CD4-positive, alpha-beta T cell treated with Interleukin-6 for 4 hours (primary cell): ENCODE results near the gene RSRC1.
"Not testable (repeated sequence)": the region's sequence is repeated elsewhere in the genome, so short reads cannot be mapped to it uniquely, and the experiment has no call there.

Source experiments
- DNase-seq: peaks from one replicate; pipeline ENCODE4 v3.0.0-alpha.2; 2020; ENCODE audit warnings: mixed read lengths

Gene RSRC1

DNA sequence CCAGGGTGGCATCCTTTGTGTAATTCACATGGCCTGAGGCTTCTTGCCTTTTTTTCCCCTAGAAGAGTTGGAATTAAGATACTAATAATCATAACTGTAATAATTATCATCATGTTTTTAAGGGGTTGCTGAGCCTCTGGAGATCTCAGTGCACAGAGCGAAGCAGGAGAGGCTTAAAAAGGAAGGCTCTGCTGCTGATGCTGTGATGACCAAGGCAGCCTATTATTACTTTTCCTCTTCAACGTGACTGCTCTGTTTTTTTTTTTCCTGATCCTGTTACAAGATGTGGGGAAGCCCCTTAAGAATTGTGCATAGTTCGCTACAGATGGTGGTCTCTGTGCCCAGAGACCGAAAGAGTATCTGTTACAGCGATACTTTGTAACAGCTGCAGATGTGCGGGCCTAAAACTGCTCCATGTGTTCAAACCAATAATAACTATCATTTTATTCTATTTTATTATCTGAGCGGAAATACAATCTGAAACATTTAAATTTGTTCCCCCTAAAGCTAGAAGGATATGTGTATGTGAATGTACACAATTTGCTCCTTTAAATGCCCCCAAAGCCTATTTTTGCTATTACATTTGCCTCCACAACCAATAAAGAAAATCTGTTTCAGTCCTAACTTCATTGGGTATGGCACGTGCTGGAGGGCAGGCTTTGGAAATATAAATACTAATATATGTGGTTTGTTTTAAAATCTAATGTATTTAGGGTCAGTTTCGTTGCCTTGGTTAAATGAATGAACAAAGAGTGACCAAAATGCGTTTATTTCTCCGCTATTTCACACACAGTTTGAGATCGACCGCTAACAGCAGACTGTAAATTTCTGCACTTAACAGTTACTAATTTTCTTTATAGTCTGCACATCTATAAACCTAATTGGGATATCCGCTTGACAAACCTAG is 8.3 kb upstream of the RSRC1 start:
- no peak for DNase-seq

DNA sequence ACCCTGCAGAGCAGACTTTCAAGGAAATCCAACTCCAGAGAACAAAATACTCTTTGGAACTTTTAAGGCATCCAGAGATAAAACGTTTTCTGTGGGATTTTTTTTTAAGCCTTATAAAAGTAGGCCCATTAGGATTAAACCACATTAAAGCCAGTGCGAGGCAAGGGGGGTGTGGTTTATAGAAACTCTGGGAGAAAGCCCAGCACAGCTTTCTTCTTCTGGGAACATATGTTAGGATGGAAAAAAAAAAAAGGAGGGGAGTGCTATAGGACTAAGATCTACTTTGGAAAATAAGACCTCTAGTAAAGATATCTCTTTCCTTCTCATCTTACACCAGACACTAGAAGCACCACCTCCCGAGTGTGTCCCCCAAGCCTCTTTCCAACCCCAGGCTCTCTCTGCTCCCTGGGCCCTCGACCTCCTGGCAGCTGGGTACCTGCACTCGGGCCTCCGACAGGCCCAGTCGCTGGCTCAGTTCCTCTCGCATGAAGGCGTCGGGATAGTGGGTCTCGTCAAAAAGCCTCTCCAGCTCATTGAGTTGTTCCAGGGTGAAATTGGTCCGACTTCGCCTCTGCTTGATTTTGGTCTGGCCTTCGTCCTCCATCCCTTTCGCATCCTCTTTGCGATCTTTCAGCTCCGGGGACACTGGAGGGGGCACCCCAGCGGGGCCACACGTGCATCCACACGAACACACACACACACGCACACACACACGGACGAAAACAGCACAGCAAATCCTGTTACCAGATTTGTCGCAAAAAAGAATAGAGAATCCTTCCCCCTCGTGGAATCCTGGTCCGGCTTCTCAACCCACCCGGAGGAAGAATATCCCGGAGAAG is 7.4 kb upstream of the RSRC1 start:
- no peak for DNase-seq

DNA sequence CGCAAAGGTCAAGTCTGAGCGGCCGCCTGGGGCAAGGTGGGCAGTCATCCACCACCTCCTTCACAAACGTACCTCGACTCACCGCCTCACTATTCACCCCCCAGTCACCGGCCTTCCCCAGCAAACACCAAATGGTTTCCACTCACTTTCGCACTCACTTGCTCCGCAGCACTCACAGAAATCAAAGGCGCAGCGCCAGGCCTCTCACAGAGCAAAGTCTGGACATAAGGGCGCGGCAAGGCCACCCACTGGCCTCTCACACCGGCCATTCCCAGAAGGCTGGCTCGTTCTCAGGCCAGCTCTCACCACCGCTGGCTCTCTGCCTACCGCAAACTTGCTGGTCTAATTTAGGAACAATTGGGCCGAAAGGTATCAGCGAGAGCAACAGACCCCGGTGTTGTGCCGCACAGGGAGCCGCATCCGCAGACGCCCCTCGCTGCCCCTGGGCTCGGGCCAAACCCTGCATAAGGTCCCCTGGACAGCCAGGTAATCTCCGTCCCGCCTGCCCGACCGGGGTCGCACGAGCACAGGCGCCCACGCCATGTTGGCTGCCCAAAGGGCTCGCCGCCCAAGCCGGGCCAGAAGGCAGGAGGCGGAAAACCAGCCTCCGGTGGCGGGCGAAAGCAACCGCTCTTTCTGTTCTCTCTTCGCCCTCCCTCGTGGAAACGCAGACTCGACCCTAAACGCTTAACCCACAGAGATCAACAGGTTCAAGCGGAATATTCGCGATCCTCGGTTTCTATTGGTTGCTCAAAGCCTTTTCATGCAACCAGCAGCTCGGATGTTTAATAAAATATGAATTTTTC is 6.6 kb upstream of the RSRC1 start:
- peak; percentile 17 for DNase-seq

DNA sequence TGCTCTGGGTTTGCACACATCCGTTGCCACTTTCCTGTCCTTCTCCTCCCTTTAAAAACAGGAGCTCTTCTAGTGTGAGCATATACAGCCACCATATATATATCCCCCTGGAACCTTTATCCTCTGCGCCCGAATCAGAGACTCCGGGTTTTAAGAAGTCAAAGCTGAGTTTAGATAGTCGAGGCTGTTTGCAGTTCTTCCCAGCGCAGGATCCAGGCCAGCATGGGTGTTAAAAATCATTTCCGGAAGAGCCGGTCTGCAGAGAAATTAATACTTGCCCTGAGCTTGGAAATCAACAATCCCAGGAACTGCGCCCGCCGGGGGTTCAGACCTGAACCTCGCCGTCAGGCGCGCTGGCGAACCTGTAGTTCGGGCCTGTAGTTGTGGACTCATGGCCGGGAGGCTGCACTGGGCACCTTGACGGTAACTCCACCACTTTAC is 6.0 kb upstream of the RSRC1 start:
- DNase-seq, result no peak

DNA sequence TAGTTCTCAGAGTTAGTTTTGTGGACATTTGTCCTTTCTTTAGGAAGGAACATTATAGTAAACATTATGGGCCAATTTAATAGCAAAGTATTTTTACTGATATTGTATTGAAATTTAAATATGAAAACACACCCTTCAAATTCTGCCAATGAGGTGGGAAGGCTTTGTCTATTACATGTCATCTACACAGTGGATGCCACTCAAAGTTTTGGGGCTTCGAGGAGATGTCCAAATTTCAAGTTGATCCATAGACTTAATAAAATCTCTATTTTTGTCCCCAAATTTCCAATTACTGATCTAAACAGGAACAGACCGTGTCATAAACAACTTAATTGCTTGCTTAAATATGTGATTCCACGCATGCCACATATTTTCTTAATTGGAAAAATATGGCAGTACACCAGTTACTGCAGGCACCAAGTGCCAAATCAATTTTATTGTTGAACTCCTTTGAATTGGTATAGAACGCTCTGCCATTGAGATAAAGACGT is 5.4 kb upstream of the RSRC1 start:
- no peak for DNase-seq

DNA sequence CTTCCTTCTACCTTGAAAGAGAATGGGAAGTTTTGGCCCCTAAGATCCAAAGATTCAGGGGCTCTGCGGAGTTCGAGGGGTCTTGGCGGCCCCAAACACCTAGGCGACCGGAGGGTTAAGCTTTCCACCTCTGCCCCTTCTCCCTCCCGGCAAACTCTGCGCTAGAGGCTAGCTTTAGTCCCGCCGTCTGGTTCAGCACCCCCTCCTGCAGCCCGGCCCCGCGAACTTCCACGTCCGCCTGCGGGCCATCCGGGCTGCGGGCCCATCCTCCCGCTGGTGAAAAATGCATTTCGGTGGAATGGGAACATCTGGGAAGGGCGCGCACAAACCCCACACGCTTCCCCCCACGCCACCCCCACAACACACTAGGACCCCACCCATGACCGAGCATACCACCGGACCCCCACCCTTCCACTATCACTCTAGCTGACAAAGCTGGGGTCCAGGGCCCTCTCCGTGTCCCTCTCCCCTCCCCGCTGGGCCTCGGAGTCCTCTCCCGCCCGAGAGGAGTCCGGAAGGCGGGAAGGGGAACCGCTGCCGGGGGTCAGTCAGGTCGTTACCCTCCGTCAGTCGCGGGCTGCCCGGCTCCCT is 4.7 kb upstream of the RSRC1 start:
- DNase-seq, result no peak

DNA sequence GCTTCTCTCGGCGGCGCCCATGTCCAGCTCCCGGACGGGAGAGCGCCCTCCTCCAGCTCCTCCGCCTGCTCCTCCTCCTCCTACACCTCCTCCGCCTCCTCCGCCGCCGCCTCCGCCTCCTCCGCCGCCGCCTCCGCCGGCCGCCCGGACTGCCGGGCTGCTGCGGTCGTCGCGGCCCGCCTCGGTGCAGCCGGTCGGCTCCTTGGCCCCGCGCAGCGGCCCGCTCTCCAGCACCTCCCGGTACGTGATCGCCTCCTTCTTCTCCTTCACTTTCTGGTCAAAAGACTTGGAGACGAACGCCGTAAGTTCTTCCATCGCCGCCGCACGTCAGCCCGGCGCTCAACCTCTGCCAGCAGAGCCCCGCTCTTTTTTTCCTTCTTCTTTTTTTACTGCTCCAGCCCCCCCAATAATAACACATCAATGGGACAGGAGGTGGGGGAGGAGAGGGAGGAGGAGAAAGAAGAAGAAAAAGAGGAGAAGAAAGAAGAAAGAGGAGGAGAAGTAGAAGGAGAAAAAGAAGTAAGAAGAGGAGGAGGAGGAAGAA is 4.1 kb upstream of the RSRC1 start:
- peak; percentile 28 for DNase-seq

DNA sequence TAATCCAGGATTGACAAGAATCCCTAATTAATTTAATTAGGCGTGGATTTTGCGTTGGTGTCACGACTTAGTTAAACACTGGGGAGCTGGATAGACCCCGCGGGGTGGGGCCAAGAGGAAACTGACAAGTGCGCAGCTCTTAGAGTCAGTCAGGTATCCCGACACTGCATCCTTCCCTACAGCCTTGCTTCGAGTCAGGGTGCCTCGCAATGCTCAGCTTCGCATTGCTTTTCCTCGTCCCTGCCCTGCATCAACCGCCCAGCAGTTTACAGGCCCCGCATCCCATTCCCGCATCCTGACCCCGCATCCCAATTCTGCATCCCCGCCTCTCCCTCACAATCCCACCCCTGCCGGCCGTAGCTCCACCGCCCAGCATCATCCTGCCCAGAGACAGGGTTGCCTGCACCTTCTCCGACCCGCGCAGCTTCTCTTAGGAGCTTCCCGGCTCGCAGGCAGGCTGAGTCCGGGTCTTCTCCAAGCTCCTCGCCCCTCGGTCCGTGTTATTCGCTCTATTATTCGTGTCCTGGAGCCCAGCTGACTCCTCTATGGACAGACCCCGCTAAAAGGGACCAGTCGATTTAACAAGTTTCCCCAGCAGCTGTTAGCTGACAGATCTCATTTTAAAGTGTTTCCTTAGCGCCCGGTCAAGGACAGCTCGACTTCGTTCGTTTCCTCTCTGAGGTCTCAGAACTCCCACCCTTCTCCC is 3.0 kb upstream of the RSRC1 start:
- DNase-seq, result no peak

DNA sequence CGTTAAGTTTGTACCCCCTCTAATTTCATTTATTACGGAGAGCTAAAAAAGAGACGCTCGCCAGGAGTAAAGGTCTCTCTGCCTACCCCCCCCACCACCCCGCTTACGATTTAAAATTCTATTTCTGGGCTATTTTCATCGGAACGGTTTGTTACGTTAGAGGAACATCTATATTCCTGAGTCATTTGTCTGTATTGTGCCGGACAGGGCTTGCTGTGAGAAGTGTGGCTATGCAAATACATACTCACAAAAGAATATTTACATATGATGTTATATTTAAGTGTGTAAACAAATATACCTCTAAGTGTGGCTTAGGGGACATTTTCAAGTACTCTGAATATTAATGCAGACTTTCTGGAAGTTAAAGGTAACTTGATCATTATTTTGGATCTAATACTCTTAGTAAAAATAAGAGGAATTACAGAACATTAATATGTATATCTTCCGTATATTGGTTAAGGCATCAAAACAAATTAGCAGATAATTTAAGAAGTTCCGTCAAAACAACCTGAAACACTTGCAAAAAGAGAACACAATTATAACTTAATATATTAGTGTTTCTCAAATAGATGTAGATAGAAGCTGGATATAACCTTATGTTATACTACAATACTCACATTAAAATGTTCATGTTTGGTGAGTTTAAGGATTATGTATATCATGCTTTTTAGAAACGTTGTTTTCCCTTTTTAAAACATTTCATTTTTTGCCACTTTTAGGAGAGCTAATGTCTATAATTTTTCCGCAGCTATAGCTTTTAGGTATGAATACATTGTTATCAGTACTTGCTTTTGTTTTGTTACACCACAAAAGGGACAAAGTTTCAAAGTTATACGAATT is 2.1 kb upstream of the RSRC1 start:
- no peak for DNase-seq

DNA sequence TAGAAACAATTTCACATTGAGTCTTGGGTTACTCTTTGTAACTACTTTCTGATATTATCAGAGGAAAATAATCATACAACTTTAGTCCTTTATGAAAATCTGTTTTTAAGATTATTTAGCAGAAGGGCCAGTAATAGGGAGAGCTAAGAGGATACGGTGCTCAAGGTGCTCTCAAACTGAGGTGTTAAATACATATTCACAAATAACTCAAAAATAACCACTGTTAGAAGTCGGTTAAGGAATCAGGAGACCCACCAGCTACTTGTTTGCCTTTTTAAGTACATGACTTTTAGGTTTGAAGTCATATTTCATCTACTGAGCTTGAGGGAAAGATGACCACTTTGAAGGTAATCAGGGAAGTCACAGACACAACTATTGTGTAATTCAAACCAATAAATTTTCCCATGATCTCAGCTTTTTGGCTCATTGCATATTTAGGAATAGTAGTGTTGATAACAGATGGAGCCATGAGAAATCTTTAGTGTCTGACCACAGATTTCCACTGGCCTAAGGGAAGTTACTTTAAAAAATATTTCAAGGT is 1.4 kb upstream of the RSRC1 start:
- DNase-seq, result no peak

DNA sequence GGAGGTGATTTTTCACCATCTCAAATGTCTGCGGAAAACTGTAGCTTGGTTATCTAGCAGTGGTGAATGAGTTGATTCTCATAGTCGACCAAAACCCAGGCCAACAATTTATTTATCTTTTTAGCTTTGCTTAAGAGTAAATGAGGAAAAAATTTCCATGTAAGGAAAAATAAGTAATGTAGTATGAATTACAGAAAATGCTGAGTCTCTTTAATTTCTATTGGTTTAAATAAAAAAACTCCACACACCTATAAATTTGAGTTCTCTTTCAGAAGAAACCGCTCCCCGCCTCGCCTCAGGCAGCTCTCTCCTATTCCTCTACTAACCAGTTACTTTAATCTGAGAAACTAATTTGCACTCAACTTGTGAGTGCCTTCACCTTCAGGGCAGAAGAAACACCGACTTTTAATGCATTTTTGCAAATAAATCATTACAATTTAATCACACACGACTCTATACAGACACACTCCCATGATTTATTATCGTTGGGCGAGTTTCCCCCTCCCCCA is 540 bp upstream of the RSRC1 start:
- DNase-seq, result no peak

DNA sequence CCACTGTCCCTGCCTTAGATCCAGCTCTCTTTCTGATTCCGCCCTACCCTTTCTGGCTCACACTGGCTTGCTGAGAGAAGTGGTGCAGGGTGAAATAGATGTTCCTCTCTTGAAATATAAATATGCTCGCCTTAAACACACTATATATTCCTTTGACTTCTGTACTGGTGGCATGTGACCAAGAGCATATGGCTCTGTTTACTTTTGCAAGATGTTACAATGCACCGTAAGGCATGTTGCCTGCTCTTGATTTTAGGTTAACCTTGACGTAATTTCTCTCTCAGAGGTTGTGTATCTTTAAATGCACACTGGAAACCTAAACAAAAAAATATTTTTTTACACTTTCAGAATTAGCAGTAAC is 749 bp downstream of the RSRC1 start:
- DNase-seq, result no peak

DNA sequence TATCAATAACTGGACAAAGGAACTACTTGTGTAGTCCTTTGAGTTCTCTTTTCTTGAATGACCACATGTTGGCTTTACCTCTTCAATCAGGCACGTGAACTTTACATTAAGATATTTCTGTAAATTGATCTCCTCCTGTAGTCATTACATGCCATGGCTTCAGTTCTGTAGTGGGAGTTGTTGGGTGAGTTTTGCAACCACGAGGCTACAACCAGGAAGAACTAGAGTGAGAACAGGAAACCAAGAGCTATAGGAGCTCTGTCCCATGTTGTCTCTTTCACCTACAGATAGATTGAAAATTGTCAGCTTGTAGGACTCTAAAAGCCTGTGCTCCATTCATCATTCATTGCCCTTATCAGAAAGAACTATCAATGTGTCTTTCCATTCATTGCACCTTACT is 2.0 kb downstream of the RSRC1 start:
- no peak for DNase-seq

DNA sequence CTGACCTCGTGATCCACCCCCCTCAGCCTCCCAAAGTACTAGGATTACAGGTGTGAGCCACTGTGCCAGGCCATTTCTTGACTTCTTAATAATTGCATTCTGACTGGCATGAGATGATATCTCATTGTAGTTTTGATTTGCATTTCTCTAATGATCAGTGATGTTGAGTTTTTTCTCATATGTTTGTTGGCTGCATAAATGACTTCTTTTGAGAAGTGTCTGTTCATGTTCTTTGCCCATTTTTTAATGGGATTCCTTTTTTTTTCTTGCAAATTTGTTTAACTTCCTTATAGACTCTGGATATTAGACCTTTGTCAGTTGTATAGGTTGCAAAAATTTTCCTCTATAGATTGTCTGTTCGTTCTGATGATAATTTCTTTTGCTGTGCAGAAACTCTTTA is 3.7 kb downstream of the RSRC1 start:
- not testable (repeated sequence) for DNase-seq

DNA sequence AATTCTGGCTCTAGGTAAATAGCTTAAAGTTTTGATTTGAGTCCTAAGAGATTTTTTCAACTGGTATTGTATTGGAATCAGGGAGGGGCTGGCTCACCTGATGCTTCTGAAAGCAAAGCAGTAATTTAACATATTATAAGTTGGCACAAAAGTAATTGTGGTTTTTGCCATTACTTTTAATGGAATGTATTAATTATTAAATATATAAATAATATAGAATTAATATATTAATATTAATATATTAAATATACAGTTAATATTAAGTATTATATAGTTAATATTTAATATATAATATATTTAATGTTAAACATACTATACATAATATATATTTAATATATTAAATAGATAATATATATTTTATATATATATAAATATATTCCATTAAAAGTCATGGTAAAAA is 10.4 kb downstream of the RSRC1 start:
- DNase-seq, result no peak

DNA sequence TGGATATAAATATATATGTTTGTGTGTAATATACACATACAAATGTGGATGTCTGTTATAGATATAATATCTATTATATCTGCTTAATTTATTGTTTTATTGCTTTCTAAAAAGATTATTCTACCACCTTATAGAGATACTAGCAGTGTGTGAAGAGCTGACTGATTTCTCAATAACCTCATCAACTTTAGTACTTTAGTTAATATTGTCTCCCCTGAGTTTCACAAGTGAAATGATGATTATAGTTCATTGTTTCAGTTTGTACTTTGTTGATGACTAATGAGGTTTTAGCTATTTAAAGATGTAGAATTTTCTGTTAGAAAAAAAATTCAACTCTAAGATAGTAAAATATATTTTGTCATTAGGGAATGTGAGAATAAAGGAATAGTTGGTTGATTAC is 11.4 kb downstream of the RSRC1 start:
- no peak for DNase-seq

DNA sequence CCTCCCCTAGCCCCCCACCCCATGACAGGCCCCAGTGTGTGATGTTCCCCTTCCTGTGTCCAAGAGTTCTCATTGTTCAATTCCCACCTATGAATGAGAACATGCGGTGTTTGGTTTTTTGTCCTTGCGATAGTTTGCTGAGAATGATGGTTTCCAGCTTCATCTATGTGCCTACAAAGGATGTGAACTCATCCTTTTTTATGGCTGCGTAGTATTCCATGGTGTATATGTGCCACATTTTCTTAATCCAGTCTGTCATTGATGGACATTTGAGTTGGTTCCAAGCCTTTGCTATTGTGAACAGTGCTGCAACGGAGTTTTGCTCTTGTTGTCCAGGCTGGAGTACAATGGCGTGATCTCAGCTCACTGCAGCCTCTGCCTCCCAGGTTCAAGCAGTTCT is 12.8 kb downstream of the RSRC1 start:
- DNase-seq, result not testable (repeated sequence)

DNA sequence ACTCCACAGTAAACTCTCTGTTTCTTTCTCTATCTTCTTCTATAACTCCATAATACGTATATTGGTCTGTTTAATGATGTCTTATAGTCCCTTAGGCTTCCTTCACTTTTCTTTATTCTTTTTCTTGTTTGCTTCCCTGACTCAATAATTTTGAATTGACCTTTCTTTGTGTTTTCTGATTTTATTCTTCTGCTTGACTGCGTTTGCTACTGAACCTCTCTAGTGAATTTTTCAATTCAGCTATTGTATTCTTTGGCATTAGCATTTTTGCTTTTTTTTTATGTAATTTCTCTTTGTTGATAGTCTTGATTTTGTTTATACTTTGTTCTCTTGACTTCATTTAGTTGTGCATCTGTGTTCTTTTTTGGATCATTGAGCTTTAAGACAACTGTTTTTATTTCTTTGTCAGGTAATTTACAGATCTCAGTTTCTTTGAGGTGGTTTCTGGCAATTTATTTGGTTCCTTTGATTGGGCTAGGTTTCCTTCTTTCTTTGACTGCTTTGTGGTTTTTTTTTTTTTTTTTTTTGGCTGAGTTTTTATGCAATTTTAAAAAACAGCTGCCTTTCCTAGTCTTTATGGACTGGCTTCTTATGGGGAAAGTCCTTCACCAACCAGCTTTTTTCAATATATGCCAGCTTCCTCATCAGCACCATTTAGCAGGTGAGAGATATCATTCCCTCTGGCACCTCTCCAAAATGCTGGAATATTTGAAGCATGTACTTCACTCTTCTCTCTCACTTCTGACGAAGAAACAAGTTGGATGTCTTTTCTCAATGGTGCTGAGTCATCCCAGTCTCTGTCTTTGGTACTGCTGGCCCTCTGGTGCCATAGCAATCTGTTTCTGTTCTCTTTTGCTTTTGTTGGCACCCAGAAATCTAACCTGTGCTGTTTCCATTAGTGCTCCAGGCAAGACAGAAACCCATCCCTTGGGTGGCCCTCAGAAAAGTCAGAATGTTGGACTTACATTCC is 17.6 kb downstream of the RSRC1 start:
- no peak for DNase-seq

DNA sequence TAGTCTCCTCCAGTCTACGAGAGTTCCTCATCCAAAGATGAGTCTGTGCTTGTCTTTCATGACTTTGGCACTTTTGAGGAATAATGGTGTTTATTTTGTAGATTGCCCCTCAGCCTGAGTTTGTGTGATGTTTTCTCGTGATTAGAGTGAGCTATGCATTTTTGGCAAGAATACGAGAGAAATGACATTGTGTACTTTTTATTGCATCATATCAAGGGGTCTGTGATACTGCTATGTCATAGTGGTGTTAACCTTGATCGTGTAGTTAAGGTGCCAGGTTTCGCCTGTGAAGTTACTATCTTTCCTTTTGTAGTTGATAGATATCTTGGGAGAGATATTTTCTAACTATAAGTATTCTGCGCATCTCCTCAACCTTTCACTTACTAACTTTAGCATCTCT is 18.9 kb downstream of the RSRC1 start:
- DNase-seq, result no peak
